Measurements from ENCODE around the gene PDGFD.

PDGFD gene

DNA sequence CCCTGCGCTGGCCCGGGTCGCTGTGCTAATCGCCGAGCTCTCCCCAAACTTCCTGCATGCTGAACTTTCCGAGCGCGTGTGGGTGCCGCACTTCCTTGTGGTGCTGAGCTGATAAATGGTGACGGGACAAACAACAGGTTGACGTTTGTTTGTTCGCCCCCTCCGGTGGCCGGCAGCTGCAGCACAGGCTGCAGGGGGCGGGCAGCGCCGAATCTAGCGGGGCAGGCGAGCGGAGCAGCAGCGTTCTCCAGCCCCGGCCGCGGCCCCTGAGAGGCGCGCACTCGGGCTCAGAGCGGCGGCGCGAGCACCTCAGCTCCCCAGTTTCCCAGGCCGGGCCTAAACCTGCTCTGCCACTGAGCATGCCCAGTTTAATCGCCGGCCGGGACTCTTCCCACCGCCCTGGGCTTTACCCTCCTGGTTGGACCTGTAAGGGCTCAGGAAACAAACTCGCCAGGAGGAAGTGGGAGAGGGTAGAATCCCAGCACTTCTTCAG lies at the start of gene PDGFD:
Gene PDGFD, minus strand, starts transcription at position 120 of the 493 bp plus-strand sequence.
- DNase-seq, result peak; percentile 54

- DNase-seq, result no peak
These were observed 43.0 kb upstream of the PDGFD start for GRCh38 chr11:104206936-104207335.

DNA sequence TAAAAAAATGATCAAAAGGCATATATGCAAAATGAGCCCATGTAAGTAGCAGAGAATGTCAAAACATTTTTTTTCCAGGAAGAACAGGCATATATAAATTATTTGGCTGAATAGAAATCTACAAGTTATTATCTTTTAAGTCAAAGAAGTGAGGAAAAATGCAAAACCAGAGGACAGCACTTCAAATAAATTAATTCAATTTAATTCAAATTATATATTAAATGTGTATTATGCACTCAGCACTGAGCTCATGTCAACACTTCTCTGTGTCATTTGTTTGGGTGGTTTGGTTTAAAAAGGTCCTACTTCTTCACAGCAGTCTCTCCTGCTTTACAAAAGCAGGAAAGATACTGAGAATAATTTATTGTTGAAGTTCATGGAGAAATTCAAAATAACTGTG lies 41.9 kb upstream of the PDGFD start:
- DNase-seq, result no peak

GRCh38 chr11:104200688-104201087 lies 36.7 kb upstream of the PDGFD start:
- DNase-seq, result no peak

- DNase-seq, result no peak
These were observed 35.1 kb upstream of the PDGFD start for GRCh38 chr11:104199053-104199452.

DNA sequence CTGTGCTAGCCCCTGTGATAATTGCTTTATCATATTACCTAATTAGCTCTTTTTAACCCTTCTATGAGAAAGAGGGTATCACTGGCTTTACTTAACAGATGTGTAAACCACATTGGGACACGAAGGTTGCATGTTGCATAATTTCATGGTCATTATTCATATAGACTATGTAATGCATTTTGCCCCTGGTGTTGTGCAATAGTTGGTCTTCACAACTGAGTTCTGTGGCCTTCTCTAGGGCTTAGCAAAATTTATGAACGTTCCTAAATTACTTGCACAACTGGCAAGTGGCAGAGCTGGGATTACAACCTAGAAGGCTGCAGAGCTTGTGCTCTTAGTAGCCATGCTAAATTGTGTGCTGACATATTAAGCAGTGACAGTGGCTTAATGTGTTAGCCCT lies 34.6 kb upstream of the PDGFD start:
- no peak for DNase-seq

GRCh38 chr11:104191124-104191523 lies 27.2 kb upstream of the PDGFD start:
- DNase-seq, result no peak

DNA sequence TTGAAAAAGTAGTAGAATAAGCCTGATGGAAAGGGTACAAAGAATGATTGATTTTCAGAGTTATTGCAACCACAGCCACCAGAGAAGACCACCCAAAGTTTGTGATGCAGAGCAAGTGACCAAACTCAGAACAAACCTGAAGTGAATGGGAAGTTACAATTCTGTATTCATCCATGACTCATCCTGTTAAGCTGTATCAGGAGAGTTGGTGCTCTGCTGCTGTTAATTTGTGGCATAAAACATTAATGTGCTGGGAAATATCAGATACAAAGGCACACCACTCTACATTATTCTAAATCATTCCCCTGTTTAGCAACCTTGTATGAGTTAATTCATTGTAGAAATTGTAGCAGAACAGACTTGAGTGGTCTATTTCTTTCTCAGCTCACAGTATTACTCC lies 19.6 kb upstream of the PDGFD start:
- DNase-seq, result no peak

DNA sequence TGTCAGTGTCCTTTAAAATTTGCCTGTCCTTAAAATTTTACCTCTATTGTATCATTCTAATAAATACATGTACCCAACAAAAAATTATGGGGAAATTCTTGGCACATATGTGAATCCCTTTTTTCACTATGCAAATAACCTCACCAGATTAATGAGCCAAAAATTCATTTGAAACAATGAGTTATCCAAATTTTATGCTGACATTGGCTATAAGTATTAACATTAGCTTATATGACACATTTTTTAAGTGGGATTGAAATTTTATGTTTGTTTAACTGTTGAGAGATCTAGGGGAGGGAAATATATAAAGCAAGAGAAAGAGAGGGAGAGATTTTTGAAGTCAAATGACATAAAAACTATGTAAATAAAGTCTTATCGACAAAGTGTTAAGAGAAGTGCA lies 11.8 kb upstream of the PDGFD start:
- no peak for DNase-seq

- DNase-seq, result no peak
These were observed 5.1 kb upstream of the PDGFD start for GRCh38 chr11:104169091-104169490.

DNA sequence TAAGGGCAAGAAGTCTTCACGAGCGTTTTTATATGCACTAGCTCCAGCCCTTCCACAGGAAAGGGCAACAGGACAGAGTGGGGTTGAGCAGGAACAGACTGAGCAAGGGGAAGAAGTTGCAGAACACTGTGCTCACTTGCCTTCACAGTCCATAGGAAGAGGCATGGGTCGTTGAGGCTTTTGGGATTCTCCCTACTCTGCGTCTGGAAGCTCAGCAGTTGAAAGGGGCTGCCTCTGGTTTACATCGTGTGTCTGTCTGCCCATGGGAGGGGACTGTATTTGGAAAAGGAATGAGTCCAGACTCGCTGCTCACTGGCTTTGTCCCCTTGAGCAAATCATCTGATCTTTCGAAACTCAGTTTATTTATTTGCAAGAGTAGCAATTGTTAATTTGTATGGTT lies 1.1 kb upstream of the PDGFD start:
- no peak for DNase-seq

DNA sequence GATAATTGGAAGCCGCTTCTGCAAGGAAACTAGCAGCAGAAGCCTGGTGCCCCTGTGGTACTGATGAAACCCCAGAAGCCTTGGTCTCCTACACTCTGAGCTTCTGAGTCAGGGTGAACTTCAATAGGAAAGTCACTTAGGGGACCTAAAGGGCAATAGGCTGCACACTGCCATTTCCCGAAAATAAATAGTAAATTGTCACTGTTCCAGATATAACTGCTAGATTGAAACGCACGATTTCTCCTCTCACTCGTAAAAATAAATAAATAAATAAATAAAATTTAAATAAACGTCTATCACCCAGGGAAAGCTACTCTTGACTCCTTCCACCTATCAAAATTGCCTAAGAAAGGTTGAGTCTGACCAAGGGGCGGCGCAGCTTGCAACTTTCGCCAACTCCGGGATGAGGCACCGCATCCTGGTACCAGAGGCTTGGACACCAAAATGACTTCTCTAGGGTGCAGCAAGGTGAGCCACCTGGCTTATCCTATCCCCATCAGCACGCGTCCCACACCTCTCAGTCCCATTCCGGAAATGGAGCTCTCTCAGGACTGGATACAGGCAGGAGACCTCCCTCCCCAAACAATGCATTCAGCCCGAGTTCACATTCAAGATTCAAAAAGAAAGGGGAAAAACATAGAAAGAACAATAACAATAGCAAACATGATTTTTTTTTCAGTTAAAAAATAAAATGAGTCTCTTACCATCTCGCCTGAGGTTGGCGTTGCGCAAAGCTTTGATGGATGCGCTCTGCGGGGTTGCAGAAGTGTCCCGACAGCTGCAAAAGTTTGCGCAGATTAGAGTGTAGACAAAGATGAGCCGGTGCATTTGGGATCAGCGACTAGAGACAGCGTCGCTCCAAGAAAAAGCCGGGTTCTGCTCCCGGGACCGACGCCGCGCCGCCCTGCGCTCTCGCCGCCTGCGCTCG lies 583 bp downstream of the PDGFD start:
- DNase-seq, result no peak

- no peak for DNase-seq
These were observed 2.0 kb downstream of the PDGFD start for GRCh38 chr11:104161751-104162450.

DNA sequence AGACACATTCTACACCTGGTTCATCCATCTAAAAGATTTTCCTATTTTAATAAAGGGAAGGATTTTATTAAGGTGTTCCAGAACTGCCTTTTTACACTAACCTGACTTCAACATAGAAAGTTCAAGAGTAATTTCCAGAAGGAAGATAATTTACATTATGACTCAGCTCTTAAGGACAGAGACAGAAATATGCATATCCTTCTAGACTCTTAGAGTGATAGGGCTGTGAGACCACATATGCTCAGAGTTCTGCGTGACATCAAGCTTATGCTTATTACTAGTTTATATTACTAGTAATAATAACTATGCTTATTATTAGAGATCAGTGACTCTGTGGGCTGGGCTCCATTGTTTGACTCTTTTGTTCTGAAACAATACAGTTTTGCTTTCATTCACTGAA lies 4.6 kb downstream of the PDGFD start:
- no peak for DNase-seq

GRCh38 chr11:104155375-104155774 lies 8.6 kb downstream of the PDGFD start:
- DNase-seq, result no peak

- DNase-seq, result no peak
These were observed 9.7 kb downstream of the PDGFD start for GRCh38 chr11:104154296-104154695.

- DNase-seq, result peak; percentile 2
These were observed 10.9 kb downstream of the PDGFD start for GRCh38 chr11:104152941-104153505.

- no peak for DNase-seq
These were observed 12.3 kb downstream of the PDGFD start for GRCh38 chr11:104151404-104152204.

DNA sequence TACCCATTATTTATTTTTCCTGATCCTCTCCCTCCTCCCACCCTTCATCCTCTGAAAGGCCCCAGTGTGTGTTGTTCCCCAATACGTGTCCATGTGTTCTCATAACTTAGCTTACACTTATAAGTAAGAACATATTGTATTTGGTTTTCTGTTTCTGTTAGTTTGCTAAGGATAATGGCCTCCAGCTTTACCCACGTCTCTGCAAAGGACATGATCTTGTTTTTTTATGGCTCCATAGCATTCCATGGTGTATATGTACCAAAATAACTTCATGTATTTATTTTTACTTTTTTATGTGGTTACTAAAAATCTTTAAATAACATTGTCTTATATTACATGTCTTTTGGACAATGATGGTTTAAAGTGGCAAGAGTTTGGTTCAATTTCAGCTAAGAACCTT lies 15.2 kb downstream of the PDGFD start:
- DNase-seq, result no peak

- DNase-seq, result no peak
These were observed 15.9 kb downstream of the PDGFD start for GRCh38 chr11:104148074-104148473.

GRCh38 chr11:104146943-104147342 lies 17.0 kb downstream of the PDGFD start:
- no peak for DNase-seq

- no peak for DNase-seq
These were observed 17.5 kb downstream of the PDGFD start for GRCh38 chr11:104146421-104146820.

GRCh38 chr11:104145062-104145461 lies 18.9 kb downstream of the PDGFD start:
- no peak for DNase-seq
